Testis (tissue), 3 donors: ENCODE data around the gene SLC16A12. TPM values are rescaled to one million over a fixed set of nuclear protein-coding genes. Genes with fewer than 3 reads are reported as not detected.
"Not testable (repeated sequence)": the region's sequence is repeated elsewhere in the genome, so short reads cannot be mapped to it uniquely, and the experiment has no call there.

Source experiments
- DNase-seq: peaks from one replicate; pipeline ENCODE4 v3.0.0-alpha.2; 2019
- H3K27ac ChIP-seq, 2 donors: fragments of 200-600 bp; sonication (generic); one replicate each; pipeline ENCODE4 v1.5.1; 2019
- H3K27me3 ChIP-seq: fragments of 200-600 bp; sonication (generic); one replicate; pipeline ENCODE4 v1.5.1; 2019
- H3K36me3 ChIP-seq: fragments of 200-600 bp; sonication (generic); one replicate; pipeline ENCODE4 v1.5.1; 2017; ENCODE audit warnings: low read depth; ENCODE audit errors: missing control alignments
- H3K4me1 ChIP-seq: fragments of 200-600 bp; sonication (generic); one replicate; pipeline ENCODE4 v1.5.1; 2019
- H3K4me3 ChIP-seq, 2 donors: fragments of 200-600 bp; sonication (generic); one replicate each; pipeline ENCODE4 v1.5.1; 2017 to 2019
- H3K9me3 ChIP-seq: fragments of 200-600 bp; sonication (generic); one replicate; pipeline ENCODE4 v1.5.1; 2017
- POLR2A ChIP-seq: fragments of 450-650 bp; IDR thresholded peaks from one replicate; pipeline ENCODE4 v1.6.1; 2017; ENCODE audit warnings: antibody characterized with exemption, mild to moderate bottlenecking, moderate library complexity
- WGBS, 2 donors: methylation state at CpG; one replicate each; pipeline ENCODE4 v1.1.5; 2018; 5-methylcytosine and 5-hydroxymethylcytosine counted together
- intact Hi-C: fragments of 100-400 bp; cut with DNase I; formaldehyde crosslinking; loops from one replicate; pipeline ENCODE4 v1.15.1; 2023; ENCODE audit warnings: low total_unique reads
- polyA plus RNA-seq: library from polyadenylated mRNA; stranded (reverse); fragments of 350-450 nt; fragmentation: Illumina TruSeq; extraction: RNeasy Lipid Tissue Mini Kit (QIAGEN cat#74804); gene quantifications from one replicate; pipeline ENCODE4 v1.2.3, GENCODE V29; 2014; ENCODE audit warnings: low read depth, low replicate concordance; ENCODE audit not compliant: insufficient read depth
- total RNA-seq, 2 donors: library from RNA; depleted of rRNA; stranded (reverse); fragments of >200 nt; gene quantifications; one replicate each; pipeline ENCODE4 v1.2.3, GENCODE V29; 2016
- TF ChIP-seq, protein P1 (sequence below), 3 experiments: fragments of 450-650 bp in 2 of 3; fragments of 200-600 bp in 1 of 3; sonication (generic) in 1 of 3; IDR thresholded peaks; one replicate each; pipeline ENCODE4 v1.5.1; 2016 to 2019; ENCODE audit warnings: antibody characterized with exemption in 3 of 3, mild to moderate bottlenecking in 2 of 3, moderate library complexity in 1 of 3

The SLC16A12 gene
- total and polyA plus RNA-seq, 3 donors from 2014 or later = 1.9 to 6.0 (median 2.8) TPM

DNA sequence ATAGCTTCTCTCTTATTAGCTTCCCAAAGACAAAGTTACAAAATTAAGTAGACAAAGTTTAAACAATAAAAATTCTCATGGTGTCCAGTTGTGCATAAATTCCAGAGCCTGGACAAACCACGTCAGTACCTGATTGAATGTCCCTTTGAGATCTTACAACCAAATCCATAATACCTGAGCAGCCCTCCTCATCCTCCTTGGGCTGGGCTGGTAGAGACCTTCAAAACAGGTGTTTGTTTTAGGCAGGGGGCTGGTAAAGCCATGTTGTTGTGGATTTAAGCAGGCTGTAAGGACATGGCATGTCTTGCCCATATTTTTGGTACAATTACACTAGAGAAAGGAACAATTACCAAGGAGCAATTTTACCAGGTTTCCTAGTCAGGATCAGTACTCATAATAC lies 118.9 kb downstream of the SLC16A12 start:
- intact Hi-C loops = no loop called here
- H3K4me3 ChIP-seq = no peak overlapping the region
- peak overlapping the region in 1 of 2 donors; percentile 2 for H3K27ac ChIP-seq
- TF ChIP-seq, protein P1, sequence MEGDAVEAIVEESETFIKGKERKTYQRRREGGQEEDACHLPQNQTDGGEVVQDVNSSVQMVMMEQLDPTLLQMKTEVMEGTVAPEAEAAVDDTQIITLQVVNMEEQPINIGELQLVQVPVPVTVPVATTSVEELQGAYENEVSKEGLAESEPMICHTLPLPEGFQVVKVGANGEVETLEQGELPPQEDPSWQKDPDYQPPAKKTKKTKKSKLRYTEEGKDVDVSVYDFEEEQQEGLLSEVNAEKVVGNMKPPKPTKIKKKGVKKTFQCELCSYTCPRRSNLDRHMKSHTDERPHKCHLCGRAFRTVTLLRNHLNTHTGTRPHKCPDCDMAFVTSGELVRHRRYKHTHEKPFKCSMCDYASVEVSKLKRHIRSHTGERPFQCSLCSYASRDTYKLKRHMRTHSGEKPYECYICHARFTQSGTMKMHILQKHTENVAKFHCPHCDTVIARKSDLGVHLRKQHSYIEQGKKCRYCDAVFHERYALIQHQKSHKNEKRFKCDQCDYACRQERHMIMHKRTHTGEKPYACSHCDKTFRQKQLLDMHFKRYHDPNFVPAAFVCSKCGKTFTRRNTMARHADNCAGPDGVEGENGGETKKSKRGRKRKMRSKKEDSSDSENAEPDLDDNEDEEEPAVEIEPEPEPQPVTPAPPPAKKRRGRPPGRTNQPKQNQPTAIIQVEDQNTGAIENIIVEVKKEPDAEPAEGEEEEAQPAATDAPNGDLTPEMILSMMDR (IDR thresholded peaks at IDR 0.05) = no peak
- no peak for TF ChIP-seq POLR2A
- H3K9me3 ChIP-seq = no peaks in the 10 kb centered on the region
- DNase-seq = no peak
- WGBS, 2 donors = 20 to 41% methylated on average over 1 of the region's 1 CpG
- no peaks in the 10 kb centered on the region for H3K27me3 ChIP-seq
- H3K36me3 ChIP-seq = no peaks in the 10 kb centered on the region
- H3K4me1 ChIP-seq = peaks cover 6% of the 10 kb centered on the region

DNA sequence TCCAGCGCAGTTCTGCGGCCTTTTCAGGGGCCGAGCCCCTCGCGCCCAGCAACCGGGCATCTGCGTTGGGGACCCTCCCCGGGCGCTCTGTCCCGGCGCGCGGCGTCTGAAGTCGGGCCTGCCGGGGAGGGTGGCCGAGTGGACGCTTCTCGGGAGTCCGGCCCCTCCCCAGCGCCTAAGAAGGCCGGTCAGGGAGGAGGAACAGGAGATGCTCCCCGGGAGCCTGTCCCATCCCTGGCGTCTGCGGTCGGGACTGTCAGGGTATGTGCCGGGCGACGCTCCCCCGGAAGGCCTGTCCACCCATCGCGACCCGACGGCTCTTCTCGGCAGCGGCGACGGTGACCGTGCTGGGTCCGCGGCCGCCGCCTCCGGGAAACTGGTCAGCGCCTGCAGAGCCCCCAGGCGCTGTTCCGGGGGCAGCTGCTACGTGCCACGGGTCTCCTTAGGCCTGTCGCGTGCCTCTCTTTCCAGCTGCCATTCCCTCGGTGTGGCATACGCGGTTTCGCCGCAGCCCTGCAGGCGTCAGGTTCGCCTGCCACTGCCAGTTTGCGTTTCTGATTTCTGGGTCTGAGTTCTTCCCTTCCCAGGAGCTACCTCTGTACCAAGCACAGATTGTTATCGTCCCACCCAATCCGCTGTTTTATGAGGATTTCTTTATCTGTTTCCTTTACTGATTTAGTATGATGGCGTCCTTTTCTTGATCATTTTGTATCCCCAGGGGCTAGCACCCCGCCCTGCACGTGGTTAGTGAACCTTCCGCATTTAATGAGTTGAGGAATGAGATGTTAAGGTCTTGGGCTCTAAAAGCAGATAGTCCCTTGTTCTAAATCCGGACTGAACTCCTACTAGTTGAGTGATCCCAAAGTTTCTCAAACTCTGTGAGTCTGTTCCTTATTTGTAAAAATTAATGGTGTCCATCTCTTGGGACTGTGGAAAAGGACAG lies 120.2 kb downstream of the SLC16A12 start:
- TF ChIP-seq, protein P1 (IDR thresholded peaks at IDR 0.05) = no peak
- H3K4me3 ChIP-seq = peak overlapping the region; percentile 81 to 94
- H3K4me1 ChIP-seq = peaks cover 6% of the 10 kb centered on the region
- 1% methylated on average over 25 to 51 of the region's 66 CpGs for WGBS, 2 donors
- H3K27me3 ChIP-seq = no peaks in the 10 kb centered on the region
- H3K27ac ChIP-seq = peak overlapping the region; percentile 99
- no peaks in the 10 kb centered on the region for H3K36me3 ChIP-seq
- DNase-seq = peak; percentile 57
- H3K9me3 ChIP-seq = no peaks in the 10 kb centered on the region
- intact Hi-C loops = no loop called here

DNA sequence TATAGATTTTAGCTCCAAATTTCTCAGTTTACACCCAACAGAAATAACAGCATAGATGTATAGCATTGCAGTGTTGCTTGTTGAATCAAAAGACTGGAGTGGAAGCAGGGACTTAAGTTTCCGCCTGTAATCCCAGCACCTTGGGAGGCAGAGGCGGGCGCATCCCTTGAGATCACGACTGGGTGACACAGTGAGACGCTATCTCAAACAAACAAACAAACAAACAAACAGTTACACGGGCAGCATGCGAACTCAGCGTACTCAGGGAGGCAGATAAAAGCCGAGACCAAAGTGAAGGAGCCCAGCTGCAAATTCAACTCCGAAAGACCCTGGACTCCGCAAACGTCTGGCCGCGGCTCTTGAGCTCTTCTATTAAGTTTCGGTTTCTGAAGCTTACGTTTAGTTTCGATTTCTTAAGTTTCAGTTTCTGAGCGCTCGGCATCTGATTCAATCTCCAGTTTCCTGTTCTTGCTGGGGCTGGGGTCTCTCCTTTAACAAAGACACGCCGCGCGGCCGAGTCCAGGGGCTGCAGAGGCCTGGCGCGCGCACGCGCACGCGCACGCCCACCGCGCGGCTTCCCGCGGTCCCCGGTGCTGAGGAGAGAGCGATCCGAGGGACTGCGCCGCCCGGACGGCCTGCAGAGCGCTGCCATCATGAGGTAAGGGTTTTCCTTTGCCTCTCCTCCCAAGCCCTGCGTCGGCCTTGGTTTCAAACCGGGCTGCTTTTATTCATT lies 121.1 kb downstream of the SLC16A12 start, which contains the start of gene IFIT5:
IFIT5 (plus strand) TSS at position 423 of the 733 bp plus-strand sequence; CDS start at position 654, 231 bp downstream.
- H3K4me3 ChIP-seq = peak within 1 kb of the TSS; percentile 81 to 94
- H3K36me3 ChIP-seq = no peaks in the 10 kb centered on the region
- peak within 1 kb of the TSS; percentile 99 for H3K27ac ChIP-seq
- TF ChIP-seq, protein P1 (IDR thresholded peaks at IDR 0.05) = no peak
- peak; percentile 26 for TF ChIP-seq POLR2A
- peaks cover 6% of the 10 kb centered on the region for H3K4me1 ChIP-seq
- WGBS, 2 donors = 0% methylated on average over 48 of the region's 48 CpGs
- no peaks in the 10 kb centered on the region for H3K27me3 ChIP-seq
- DNase-seq = peak; percentile 88
- intact Hi-C loops = no loop called here
- H3K9me3 ChIP-seq = no peaks in the 10 kb centered on the region

DNA sequence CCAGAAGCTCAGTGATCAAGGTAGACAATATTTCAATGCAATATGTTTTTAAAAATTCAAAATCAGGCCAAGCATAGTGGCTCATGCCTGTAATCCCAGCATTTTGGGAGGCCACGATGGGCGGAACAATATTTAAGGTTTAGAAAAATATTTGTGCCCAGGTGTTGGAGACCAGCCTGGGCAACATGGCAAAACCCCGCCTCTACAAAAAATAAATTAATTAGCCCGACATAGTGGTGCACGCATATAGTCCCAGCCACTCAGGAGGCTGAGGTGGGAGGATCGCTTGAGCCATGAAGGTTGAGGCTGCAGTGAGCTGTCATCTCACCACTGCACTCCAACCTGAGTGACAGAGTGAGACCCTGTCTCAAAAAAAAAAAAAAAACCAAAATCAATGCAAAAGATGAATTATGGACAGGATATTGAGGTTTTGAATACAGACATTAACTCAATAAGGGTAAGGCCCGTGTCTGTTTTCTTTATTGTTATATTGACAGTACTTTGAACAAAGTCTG lies 121.9 kb downstream of the SLC16A12 start:
- Histone ChIP-seq H3K4me3 (peak overlapping the region in 1 of 2 donors; percentile 94), H3K36me3 (no peaks in the 10 kb centered on the region)
- intact Hi-C loops = no loop called here

DNA sequence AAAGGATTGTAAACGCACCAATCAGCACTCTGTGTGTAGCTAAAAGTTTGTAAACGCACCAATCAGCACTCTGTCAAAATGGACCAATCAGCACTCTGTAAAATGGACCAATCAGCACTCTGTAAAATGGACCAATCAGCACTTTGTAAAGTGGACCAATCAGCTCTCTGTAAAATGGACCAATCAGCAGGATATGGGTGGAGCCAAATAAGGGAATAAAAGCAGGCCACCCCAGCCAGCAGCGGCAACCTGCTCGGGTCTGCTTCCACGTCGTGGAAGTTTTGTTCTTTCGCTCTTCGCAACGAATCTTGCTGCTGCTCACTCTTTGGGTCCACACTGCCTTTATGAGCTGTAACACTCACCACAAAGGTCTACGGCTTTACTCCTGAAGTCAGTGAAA lies 123.1 kb downstream of the SLC16A12 start:
- H3K9me3 ChIP-seq, intact Hi-C loops, H3K27me3 ChIP-seq, H3K4me3 ChIP-seq, H3K36me3 ChIP-seq, H3K4me1 ChIP-seq, H3K27ac ChIP-seq, DNase-seq: not testable (repeated sequence)
- WGBS, 2 donors = 85 to 95% methylated on average over 10 of the region's 10 CpGs

More for the DNA sequence above, 121.9 kb downstream of the SLC16A12 start:
- TF ChIP-seq, protein P1 (IDR thresholded peaks at IDR 0.05) = no peak
- TF ChIP-seq POLR2A = no peak
- no peak for DNase-seq
- Histone ChIP-seq H3K27me3 (no peaks in the 10 kb centered on the region), H3K27ac (peak overlapping the region; percentile 99), H3K9me3 (no peaks in the 10 kb centered on the region), H3K4me1 (peaks cover 6% of the 10 kb centered on the region)
- 65 to 89% methylated on average over 7 of the region's 7 CpGs for WGBS, 2 donors

DNA sequence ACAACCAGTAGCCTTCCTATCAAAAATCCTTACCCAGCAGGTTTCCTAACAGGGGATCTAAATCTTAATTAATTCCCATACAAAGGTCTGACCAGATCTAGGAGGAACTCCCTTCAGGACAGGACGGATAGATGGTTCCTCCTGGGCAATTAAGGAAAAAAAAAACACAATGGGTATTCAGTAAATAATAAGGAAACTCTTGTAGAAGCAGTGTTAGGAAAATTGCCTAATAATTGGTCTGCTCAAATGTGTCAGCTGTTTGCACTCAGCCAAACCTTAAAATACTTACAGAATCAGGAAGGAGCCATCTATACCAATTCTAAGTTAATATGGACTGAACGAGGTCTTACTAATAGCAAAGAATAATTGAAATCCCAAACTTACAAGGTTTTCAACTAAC lies 124.3 kb downstream of the SLC16A12 start:
- H3K27me3 ChIP-seq, H3K4me3 ChIP-seq, H3K27ac ChIP-seq, H3K4me1 ChIP-seq, intact Hi-C loops, H3K9me3 ChIP-seq, DNase-seq, H3K36me3 ChIP-seq: not testable (repeated sequence)
- WGBS, 2 donors = 82 to 88% methylated on average over 2 of the region's 2 CpGs

DNA sequence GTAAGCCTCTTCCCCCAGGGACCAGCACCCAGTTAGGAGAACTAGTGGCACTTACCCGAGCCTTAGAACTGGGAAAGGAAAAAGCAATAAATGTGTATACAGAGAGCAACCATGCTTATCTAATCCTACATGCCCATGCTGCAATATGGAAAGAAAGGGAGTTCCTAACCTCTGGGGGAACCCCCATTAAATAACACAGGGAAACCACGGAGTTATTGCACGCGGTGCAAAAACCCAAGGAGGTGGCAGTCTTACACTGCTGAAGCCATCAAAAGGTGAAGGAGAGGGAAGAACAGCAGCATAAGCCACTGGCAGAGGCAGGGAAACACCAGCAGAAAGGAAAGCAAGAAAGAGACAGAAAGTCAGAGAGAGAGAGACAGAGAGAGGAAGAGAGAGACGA lies 124.8 kb downstream of the SLC16A12 start:
- H3K36me3 ChIP-seq, H3K27ac ChIP-seq, DNase-seq, H3K4me3 ChIP-seq, H3K4me1 ChIP-seq, intact Hi-C loops, H3K9me3 ChIP-seq, H3K27me3 ChIP-seq: not testable (repeated sequence)
- WGBS, 2 donors = 89 to 91% methylated on average over 5 of the region's 5 CpGs
